GM12872 (cell line): ENCODE data around the gene SEMA3F.

Experiments used
- TF ChIP-seq, protein P1 (sequence below): IDR thresholded peaks from 3 replicates; pipeline ENCODE4 v1.5.1; 2011; ENCODE audit warnings: low read depth, mild to moderate bottlenecking, low read length, moderate library complexity; ENCODE audit not compliant: insufficient read depth

The SEMA3F gene

DNA sequence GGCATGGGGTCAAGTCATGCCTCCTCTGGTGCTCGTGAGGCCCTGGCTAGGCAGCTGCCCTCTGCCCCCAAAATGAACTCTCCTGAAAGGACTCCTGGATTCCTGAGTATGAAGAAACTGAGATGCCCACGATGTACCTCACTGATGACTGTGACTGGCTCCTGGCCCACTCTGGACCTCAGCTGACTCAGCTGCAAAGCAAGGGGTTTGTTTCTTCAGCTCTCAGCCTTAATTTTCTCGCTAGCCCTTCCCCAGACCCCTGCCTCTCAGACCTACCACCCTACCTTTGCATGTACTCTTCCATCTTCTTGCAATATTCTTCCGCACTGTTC is 75.6 kb downstream of the SEMA3F start:
- TF ChIP-seq, protein P1, sequence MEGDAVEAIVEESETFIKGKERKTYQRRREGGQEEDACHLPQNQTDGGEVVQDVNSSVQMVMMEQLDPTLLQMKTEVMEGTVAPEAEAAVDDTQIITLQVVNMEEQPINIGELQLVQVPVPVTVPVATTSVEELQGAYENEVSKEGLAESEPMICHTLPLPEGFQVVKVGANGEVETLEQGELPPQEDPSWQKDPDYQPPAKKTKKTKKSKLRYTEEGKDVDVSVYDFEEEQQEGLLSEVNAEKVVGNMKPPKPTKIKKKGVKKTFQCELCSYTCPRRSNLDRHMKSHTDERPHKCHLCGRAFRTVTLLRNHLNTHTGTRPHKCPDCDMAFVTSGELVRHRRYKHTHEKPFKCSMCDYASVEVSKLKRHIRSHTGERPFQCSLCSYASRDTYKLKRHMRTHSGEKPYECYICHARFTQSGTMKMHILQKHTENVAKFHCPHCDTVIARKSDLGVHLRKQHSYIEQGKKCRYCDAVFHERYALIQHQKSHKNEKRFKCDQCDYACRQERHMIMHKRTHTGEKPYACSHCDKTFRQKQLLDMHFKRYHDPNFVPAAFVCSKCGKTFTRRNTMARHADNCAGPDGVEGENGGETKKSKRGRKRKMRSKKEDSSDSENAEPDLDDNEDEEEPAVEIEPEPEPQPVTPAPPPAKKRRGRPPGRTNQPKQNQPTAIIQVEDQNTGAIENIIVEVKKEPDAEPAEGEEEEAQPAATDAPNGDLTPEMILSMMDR: no peak

DNA sequence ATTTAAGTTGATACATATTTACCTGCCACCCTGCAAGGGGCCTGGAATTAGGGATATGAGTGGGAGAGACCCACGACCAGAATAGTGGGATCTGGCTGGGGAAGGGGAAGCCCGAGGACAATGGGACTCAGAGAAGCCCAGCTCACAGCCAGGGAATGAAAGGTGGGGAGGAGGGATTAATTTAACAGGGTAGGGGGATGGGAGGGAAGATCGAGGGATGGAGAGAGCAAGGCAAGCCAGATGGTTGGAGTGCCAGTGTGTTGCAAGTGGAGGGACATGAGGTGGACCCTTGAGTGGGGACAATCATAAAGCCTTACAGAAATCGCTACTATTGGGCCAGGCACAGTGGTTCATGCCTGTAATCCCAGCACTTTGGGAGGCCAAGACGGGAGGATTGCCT is 76.5 kb downstream of the SEMA3F start:
- TF ChIP-seq, protein P1: no peak

DNA sequence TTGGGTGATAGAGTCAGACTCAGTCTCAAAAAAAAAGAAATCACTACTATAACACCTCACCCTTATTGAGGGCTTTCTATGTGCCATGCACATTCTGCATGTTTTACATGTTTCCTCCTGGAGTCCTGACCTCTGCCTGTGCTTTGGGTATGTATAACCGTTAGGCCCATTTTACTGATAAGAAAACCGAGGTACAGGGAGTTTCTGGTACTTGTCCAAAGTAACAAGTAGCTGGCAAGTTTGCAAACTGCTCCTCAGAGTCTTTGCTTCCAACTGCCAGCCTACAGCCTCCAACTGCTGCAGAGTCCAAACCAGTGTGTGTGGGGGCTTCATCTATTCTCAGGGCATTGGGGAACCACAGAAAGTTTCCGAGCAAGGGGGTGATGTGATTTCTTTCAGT is 77.2 kb downstream of the SEMA3F start:
- TF ChIP-seq, protein P1: no peak

DNA sequence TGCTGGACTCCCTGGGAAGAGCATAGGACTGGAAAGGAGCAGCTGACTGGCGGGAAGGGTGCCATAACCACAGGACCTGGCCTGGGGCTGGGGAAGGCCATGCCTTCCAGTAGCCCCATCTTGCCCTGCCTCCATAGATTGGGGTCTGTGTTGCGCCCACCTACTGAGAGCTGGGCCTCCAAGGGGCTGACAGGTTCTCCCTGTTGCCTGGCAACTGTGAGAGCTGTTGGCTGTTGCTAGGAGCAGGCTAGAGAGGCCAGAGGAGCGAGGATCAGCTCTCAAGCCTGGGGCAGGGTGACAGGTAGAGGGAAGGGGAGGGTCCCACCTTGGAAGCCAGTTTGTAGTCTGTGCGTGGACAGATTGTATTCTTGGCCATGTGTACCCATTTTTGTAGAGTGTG is 78.1 kb downstream of the SEMA3F start:
- TF ChIP-seq, protein P1: no peak

DNA sequence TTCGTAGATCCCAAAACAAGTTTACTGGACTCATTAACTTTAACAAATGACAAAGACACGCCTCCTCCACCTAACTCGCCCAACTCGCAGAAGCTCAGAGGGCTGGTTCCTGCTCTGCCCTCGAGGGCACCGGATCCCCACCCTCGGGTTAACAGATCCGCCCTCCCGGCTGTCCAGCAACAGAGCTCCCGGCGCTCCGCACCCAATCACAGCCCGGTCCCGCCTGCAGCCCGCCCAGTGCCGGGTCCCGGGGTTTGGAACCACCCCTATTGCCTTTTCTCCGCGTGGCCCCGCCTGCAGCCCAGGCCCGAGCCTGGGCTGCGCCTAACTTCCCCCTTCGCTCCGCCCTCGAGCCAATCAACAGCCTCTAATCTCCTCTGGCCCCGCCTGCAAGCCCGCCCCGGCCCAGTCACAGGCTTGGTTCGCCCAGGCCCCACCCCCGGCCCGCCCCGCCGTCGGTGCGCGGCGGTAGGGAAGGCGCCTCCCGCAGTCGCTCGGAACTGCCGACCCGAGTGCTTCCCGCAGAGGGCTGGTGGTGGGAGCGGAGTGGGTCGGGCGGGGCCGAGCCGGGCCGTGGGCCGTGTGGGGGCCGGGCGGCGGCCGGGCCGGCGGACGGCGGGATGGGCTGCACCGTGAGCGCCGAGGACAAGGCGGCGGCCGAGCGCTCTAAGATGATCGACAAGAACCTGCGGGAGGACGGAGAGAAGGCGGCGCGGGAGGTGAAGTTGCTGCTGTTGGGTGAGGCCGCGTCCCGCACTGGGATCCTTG is 80.8 kb downstream of the SEMA3F start, which contains the start of gene GNAI2:
Gene GNAI2 (plus strand): TSS at position 489 of the 768 bp plus-strand sequence. CDS start 132 bp downstream, at position 621.
- TF ChIP-seq, protein P1: no peak

DNA sequence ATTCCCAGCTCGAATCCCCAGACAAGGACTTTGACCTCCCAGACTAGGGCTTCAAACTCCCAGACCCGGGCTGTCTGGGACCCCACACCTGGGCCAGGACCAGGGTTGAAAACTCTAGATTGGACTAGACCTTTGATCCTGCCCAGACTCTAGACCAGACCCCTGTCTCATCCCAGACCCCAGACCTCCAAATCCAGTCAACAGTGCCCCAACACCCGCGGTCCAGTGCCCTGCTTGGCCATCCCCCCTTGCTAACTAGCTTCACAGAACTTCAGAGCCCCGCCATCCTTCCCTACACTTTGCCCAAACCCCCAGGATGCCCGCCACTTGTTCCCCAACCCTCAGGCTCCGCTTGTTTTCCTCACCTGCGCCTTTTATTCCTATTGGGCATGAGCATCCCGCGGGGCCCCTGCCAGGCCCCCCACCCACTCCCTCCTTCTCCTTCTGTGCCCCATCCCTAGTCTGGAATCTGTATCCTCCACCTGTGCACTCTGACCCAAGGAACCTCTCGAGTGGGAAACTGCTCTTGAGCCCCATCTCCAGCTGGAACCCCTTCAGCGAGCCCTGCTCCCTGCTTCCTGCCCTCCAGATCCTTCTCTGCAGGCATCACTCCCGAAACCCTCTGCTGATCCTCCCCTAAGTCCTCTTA is 81.5 kb downstream of the SEMA3F start:
- TF ChIP-seq, protein P1: no peak

DNA sequence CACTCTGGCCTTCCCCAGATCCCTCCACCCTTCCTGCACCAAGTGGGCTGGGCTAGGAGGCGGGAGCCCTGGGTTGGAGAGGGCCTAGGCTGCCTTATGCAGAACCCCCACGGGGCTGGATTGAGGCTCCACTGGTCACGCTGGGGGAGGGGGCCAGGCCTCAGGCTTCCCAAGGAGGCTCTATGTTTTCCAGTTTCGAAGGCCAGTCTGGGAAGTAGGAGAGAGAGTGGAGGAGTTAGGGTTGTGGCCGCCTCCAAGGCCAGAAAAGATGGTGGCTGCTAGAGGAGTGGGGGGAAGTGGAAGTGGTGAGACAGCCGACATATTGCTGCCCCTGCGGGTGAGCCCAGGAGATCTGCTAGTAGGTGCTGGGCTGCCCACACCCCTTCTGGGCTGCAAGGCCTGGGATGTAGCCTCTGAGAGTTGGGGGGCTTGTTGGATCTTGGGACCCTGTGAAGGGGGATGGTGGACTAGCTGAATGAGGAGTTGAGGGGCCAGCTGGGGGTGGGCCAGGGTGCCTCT is 82.1 kb downstream of the SEMA3F start:
- TF ChIP-seq, protein P1: no peak
